ENCODE data around the gene PDK1.

DNA sequence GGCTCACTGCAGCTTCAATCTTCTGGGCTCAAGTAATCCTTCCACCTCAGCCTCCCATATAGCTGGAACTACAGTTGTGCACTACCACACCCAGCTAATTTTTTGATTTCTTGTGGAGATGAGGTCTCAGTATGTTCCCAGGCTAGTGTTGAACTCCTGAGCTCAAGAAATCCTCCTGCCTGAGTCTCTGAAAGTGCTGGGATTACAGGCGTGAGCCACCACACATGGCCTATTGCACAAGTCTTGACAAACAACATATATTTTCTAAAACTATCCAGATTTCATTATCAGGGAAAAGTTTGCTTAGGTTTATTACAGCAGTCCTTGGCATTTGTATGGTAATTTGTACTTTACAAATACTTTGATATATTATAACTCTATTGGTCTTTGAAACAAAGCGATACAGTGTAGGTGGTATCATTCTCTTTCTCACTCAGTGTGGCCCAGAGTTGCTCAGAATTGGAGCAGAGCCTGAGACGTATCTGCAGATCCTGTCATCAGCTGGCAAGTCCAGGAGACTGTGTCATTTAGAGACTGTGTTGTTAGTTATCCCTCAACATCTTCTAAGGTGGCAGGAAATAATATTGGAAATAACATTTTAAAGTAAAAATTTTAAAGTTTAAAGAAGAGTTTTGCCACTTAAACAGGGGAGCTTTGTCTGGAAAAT, 41.4 kb downstream of the PDK1 start:
- no peak for TF ChIP-seq EZH2 (IDR thresholded peaks at IDR 0.05; ENCODE audit: low read depth)
- TF ChIP-seq, protein P1, sequence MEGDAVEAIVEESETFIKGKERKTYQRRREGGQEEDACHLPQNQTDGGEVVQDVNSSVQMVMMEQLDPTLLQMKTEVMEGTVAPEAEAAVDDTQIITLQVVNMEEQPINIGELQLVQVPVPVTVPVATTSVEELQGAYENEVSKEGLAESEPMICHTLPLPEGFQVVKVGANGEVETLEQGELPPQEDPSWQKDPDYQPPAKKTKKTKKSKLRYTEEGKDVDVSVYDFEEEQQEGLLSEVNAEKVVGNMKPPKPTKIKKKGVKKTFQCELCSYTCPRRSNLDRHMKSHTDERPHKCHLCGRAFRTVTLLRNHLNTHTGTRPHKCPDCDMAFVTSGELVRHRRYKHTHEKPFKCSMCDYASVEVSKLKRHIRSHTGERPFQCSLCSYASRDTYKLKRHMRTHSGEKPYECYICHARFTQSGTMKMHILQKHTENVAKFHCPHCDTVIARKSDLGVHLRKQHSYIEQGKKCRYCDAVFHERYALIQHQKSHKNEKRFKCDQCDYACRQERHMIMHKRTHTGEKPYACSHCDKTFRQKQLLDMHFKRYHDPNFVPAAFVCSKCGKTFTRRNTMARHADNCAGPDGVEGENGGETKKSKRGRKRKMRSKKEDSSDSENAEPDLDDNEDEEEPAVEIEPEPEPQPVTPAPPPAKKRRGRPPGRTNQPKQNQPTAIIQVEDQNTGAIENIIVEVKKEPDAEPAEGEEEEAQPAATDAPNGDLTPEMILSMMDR (conservative IDR thresholded peaks at IDR 0.05): no peak
